Nephron progenitor cell (in vitro differentiated cells): ENCODE results near the gene AKR1C2.
"Not testable (repeated sequence)": the region's sequence is repeated elsewhere in the genome, so short reads cannot be mapped to it uniquely, and the experiment has no call there.

Experiments used
- DNase-seq: peaks from one replicate; pipeline ENCODE4 v3.0.0; 2021
- H3K27ac Mint-ChIP-seq: 2 replicates; pipeline ENCODE4 v1.8.0; 2021; ENCODE audit warnings: mild to moderate bottlenecking, moderate library complexity, mixed read lengths
- H3K27me3 Mint-ChIP-seq: 2 replicates; pipeline ENCODE4 v1.8.0; 2021; ENCODE audit warnings: mild to moderate bottlenecking, low read depth, mixed read lengths; ENCODE audit not compliant: poor library complexity
- H3K36me3 Mint-ChIP-seq: 2 replicates; pipeline ENCODE4 v1.8.0; 2021; ENCODE audit warnings: low read depth, mixed read lengths
- H3K4me1 Mint-ChIP-seq: 2 replicates; pipeline ENCODE4 v1.8.0; 2021; ENCODE audit warnings: mixed read lengths
- H3K4me3 Mint-ChIP-seq: 2 replicates; pipeline ENCODE4 v1.8.0; 2021; ENCODE audit warnings: mild to moderate bottlenecking, moderate library complexity, mixed read lengths
- H3K9me3 Mint-ChIP-seq: 2 replicates; pipeline ENCODE4 v1.8.0; 2021; ENCODE audit warnings: mild to moderate bottlenecking, moderate library complexity, mixed read lengths
- CTCF ChIP-seq: fragments of 200-600 bp; sonication (generic); IDR thresholded peaks from 2 replicates; pipeline ENCODE4 v1.5.0; 2021; ENCODE audit warnings: antibody characterized with exemption

The AKR1C2 gene

GRCh38 chr10:4980793-4981192, 22.9 kb downstream of the AKR1C2 start:
- Mint-ChIP-seq H3K9me3 (peaks cover 6% of the 10 kb centered on the region), H3K4me3 (no peak overlapping the region), H3K4me1 (peaks cover 9% of the 10 kb centered on the region), H3K27me3 (no peaks in the 10 kb centered on the region), H3K36me3 (peaks cover 5% of the 10 kb centered on the region), H3K27ac (no peak overlapping the region)
- DNase-seq, result no peak
- TF ChIP-seq CTCF, result no peak

- no peak overlapping the region for H3K4me3 Mint-ChIP-seq
- no peaks in the 10 kb centered on the region for H3K9me3 Mint-ChIP-seq
- no peak overlapping the region for H3K27ac Mint-ChIP-seq
- TF ChIP-seq CTCF, result no peak
- H3K36me3 Mint-ChIP-seq, result peaks cover 5% of the 10 kb centered on the region
- peaks cover 9% of the 10 kb centered on the region for H3K4me1 Mint-ChIP-seq
- H3K27me3 Mint-ChIP-seq, result no peaks in the 10 kb centered on the region
- no peak for DNase-seq
Measured at GRCh38 chr10:4978870-4979269, 24.8 kb downstream of the AKR1C2 start.

- Mint-ChIP-seq H3K27ac (no peak overlapping the region), H3K9me3 (no peaks in the 10 kb centered on the region), H3K27me3 (no peaks in the 10 kb centered on the region), H3K4me1 (peaks cover 7% of the 10 kb centered on the region), H3K36me3 (peaks cover 5% of the 10 kb centered on the region), H3K4me3 (no peak overlapping the region)
- no peak for DNase-seq
- no peak for TF ChIP-seq CTCF
Measured at GRCh38 chr10:4977025-4977424, 26.6 kb downstream of the AKR1C2 start.

- DNase-seq, H3K27me3 Mint-ChIP-seq, H3K27ac Mint-ChIP-seq, H3K4me3 Mint-ChIP-seq, H3K9me3 Mint-ChIP-seq, H3K4me1 Mint-ChIP-seq: not testable (repeated sequence)
- H3K36me3 Mint-ChIP-seq, result peaks cover 16% of the 10 kb centered on the region
Measured at GRCh38 chr10:4974400-4974799, 29.3 kb downstream of the AKR1C2 start.

GRCh38 chr10:4973294-4973693, 30.4 kb downstream of the AKR1C2 start:
- H3K27ac Mint-ChIP-seq, DNase-seq, H3K27me3 Mint-ChIP-seq, H3K4me1 Mint-ChIP-seq, H3K9me3 Mint-ChIP-seq, H3K4me3 Mint-ChIP-seq: not testable (repeated sequence)
- peaks cover 25% of the 10 kb centered on the region for H3K36me3 Mint-ChIP-seq

GRCh38 chr10:4972369-4973142, 31.1 kb downstream of the AKR1C2 start:
- not testable (repeated sequence) for H3K4me3 Mint-ChIP-seq, DNase-seq, H3K27me3 Mint-ChIP-seq, H3K4me1 Mint-ChIP-seq, H3K9me3 Mint-ChIP-seq, H3K27ac Mint-ChIP-seq
- H3K36me3 Mint-ChIP-seq, result peaks cover 25% of the 10 kb centered on the region

- H3K27me3 Mint-ChIP-seq, H3K9me3 Mint-ChIP-seq, H3K4me3 Mint-ChIP-seq, H3K4me1 Mint-ChIP-seq, H3K27ac Mint-ChIP-seq, DNase-seq: not testable (repeated sequence)
- H3K36me3 Mint-ChIP-seq, result peaks cover 20% of the 10 kb centered on the region
Measured at GRCh38 chr10:4970362-4970761, 33.3 kb downstream of the AKR1C2 start.

GRCh38 chr10:4969289-4969688, 34.4 kb downstream of the AKR1C2 start:
- not testable (repeated sequence) for H3K27me3 Mint-ChIP-seq, H3K4me1 Mint-ChIP-seq, DNase-seq, H3K27ac Mint-ChIP-seq, H3K4me3 Mint-ChIP-seq, H3K9me3 Mint-ChIP-seq
- peaks cover 20% of the 10 kb centered on the region for H3K36me3 Mint-ChIP-seq

- H3K9me3 Mint-ChIP-seq, H3K4me3 Mint-ChIP-seq, H3K27me3 Mint-ChIP-seq, DNase-seq, H3K4me1 Mint-ChIP-seq, H3K27ac Mint-ChIP-seq: not testable (repeated sequence)
- H3K36me3 Mint-ChIP-seq, result peaks cover 20% of the 10 kb centered on the region
Measured at GRCh38 chr10:4967189-4967588, 36.5 kb downstream of the AKR1C2 start.

- H3K4me1 Mint-ChIP-seq, H3K27me3 Mint-ChIP-seq, H3K4me3 Mint-ChIP-seq, H3K27ac Mint-ChIP-seq, DNase-seq: not testable (repeated sequence)
- H3K9me3 Mint-ChIP-seq, result peaks cover 15% of the 10 kb centered on the region
- peaks cover 20% of the 10 kb centered on the region for H3K36me3 Mint-ChIP-seq
Measured at GRCh38 chr10:4965763-4966162, 37.9 kb downstream of the AKR1C2 start.

GRCh38 chr10:4963815-4964154, 39.9 kb downstream of the AKR1C2 start:
- not testable (repeated sequence) for H3K27me3 Mint-ChIP-seq, H3K4me1 Mint-ChIP-seq, H3K36me3 Mint-ChIP-seq, DNase-seq, H3K27ac Mint-ChIP-seq
- H3K4me3 Mint-ChIP-seq, result peak overlapping the region; percentile 36
- H3K9me3 Mint-ChIP-seq, result peaks cover 14% of the 10 kb centered on the region
